HCT116 (cell line): Measurements from ENCODE around the gene GRID2. TPM values are rescaled to one million over a fixed set of nuclear protein-coding genes. Genes with fewer than 3 reads are reported as not detected.

Experiments
- ATAC-seq: fragments of 200-7000 bp; cut with Tn5 transposase; 2 replicates; pipeline ENCODE4 v1.9.1; 2020; ENCODE audit warnings: mild to moderate bottlenecking, moderate library complexity
- BruUV-seq: library from RNA; stranded (reverse); fragments of 400-500 nt; replicated peaks from 2 replicates; lab custom pipeline; 2021; lab: Mats Ljungman, UMichigan
- CTCF ChIA-PET: fragments of 300-600 bp; sonication (Branson Sonifier 250); formaldehyde crosslinking; loops from one replicate; lab custom pipeline; 2021; ENCODE audit warnings: antibody characterized with exemption; lab: Charles Lee
- POLR2A ChIA-PET: fragments of 300-600, 350-600 bp; sonication (Branson Sonifier 250); formaldehyde crosslinking; loops from one replicate; lab custom pipeline; 2021; ENCODE audit warnings: antibody characterized with exemption; lab: Charles Lee
- RAD21 ChIA-PET, 2 experiments: fragments of 300-600 bp; sonication (Branson Sonifier 250); formaldehyde crosslinking; loops; one replicate each; lab custom pipeline; 2023; ENCODE audit warnings: low total read pairs in 2 of 2; ENCODE audit not compliant: uncharacterized antibody in 2 of 2, unreplicated experiment in 2 of 2, low non-redundant PET in 1 of 2; lab: Charles Lee
- DNase-seq: peaks from one replicate; pipeline ENCODE4 v3.0.0-alpha.2; 2010; ENCODE audit warnings: low read depth, low spot score
- H2AFZ ChIP-seq: fragments of 200-600 bp; shearing (Covaris generic), sonication (generic); 2 replicates; pipeline ENCODE4 v1.6.1; 2017; ENCODE audit warnings: low read depth, mixed run types, mixed read lengths, antibody characterized with exemption, low read length; ENCODE audit not compliant: poor library complexity, severe bottlenecking
- H3K27ac ChIP-seq: 2 replicates; pipeline ENCODE4 v1.5.1; 2012; ENCODE audit warnings: low read depth, low read length
- H3K27me3 ChIP-seq: fragments of 200-600 bp; sonication (generic); 2 replicates; pipeline ENCODE4 v1.6.1; 2016; ENCODE audit warnings: mixed run types, low read length, mixed read lengths; ENCODE audit not compliant: insufficient read depth
- H3K36me3 ChIP-seq, 2 experiments: fragments of 200-500 bp in 1 of 2; fragments of 200-600 bp in 1 of 2; sonication (Bioruptor generic) in 1 of 2; sonication (generic) in 1 of 2; 2 replicates each; pipeline versions ENCODE4 v1.5.1 to v1.6.1; 2014 to 2016; ENCODE audit warnings: low read length in 2 of 2, inconsistent platforms in 1 of 2, mixed read lengths in 1 of 2, mixed run types in 1 of 2; ENCODE audit not compliant: insufficient read depth in 2 of 2, control insufficient read depth in 1 of 2
- H3K4me1 ChIP-seq, 2 experiments: fragments of 200-600 bp in 1 of 2; sonication (generic) in 1 of 2; 2 replicates each; pipeline versions ENCODE4 v1.5.1 to v1.6.1; 2012 to 2017; ENCODE audit warnings: low read length in 2 of 2, inconsistent platforms in 1 of 2, mild to moderate bottlenecking in 1 of 2, mixed read lengths in 1 of 2, mixed run types in 1 of 2, moderate library complexity in 1 of 2; ENCODE audit not compliant: insufficient read depth in 2 of 2, control insufficient read depth in 1 of 2
- H3K4me2 ChIP-seq: fragments of 200-600 bp; sonication (generic); 2 replicates; pipeline ENCODE4 v1.6.1; 2017; ENCODE audit warnings: mixed run types, low read length, mixed read lengths
- H3K4me3 ChIP-seq, 2 experiments: fragments of 200-600 bp in 1 of 2; sonication (generic) in 1 of 2; replicated peaks in 1 of 2; 2 replicates each; pipeline ENCODE4 v1.5.1; 2011 to 2016; ENCODE audit warnings: low read length in 2 of 2, control low read depth in 1 of 2, low read depth in 1 of 2, mild to moderate bottlenecking in 1 of 2, mixed read lengths in 1 of 2, mixed run types in 1 of 2
- H3K79me2 ChIP-seq: fragments of 200-600 bp; sonication (generic); 2 replicates; pipeline ENCODE4 v1.6.1; 2017; ENCODE audit warnings: mild to moderate bottlenecking, mixed run types, low read length, moderate library complexity, mixed read lengths; ENCODE audit not compliant: insufficient read depth
- H3K9ac ChIP-seq: fragments of 200-600 bp; sonication (generic); 2 replicates; pipeline ENCODE4 v1.6.1; 2016; ENCODE audit warnings: low read length, mixed read lengths
- H3K9me2 ChIP-seq: fragments of 200-600 bp; sonication (generic), shearing (Covaris generic); 2 replicates; pipeline ENCODE4 v1.6.1; 2017; ENCODE audit warnings: mixed run types, mild to moderate bottlenecking, moderate library complexity; ENCODE audit not compliant: insufficient read depth
- H3K9me3 ChIP-seq, 2 experiments: fragments of 200-500 bp in 1 of 2; fragments of 200-600 bp in 1 of 2; sonication (Bioruptor generic) in 1 of 2; sonication (generic) in 1 of 2; 2 replicates each; pipeline ENCODE4 v1.6.1; 2014 to 2017; ENCODE audit warnings: low read length in 2 of 2, mixed read lengths in 2 of 2, inconsistent platforms in 1 of 2, low read depth in 1 of 2, mild to moderate bottlenecking in 1 of 2, mixed run types in 1 of 2, moderate library complexity in 1 of 2; ENCODE audit not compliant: control insufficient read depth in 1 of 2, insufficient read depth in 1 of 2
- H4K20me1 ChIP-seq: fragments of 200-600 bp; sonication (generic), shearing (Covaris generic); 2 replicates; pipeline ENCODE4 v1.6.1; 2017; ENCODE audit warnings: mixed run types, mild to moderate bottlenecking, moderate library complexity; ENCODE audit not compliant: insufficient read depth
- CBX3 ChIP-seq: IDR thresholded peaks from 2 replicates; pipeline ENCODE4 v1.6.1; 2012; ENCODE audit warnings: low read depth
- CEBPB ChIP-seq: IDR thresholded peaks from 2 replicates; pipeline ENCODE4 v1.6.1; 2012; ENCODE audit warnings: low read depth
- EGR1 ChIP-seq: IDR thresholded peaks from 2 replicates; pipeline ENCODE4 v1.6.1; 2012; ENCODE audit warnings: low read depth
- ELF1 ChIP-seq: IDR thresholded peaks from 2 replicates; pipeline ENCODE4 v1.6.1; 2012; ENCODE audit warnings: low read depth, borderline replicate concordance
- EZH2 ChIP-seq: fragments of 200-600 bp; sonication (generic); IDR thresholded peaks from 2 replicates; pipeline ENCODE4 v1.6.1; 2017; ENCODE audit warnings: antibody characterized with exemption, mixed run types
- EZH2phosphoT487 ChIP-seq: fragments of 200-600 bp; IDR thresholded peaks from 2 replicates; pipeline ENCODE4 v1.6.1; 2018; ENCODE audit warnings: antibody characterized with exemption, borderline replicate concordance
- FOSL1 ChIP-seq: IDR thresholded peaks from 2 replicates; pipeline ENCODE4 v1.6.1; 2012; ENCODE audit warnings: low read depth
- JUND ChIP-seq: IDR thresholded peaks from 2 replicates; pipeline ENCODE4 v1.6.1; 2012
- POLR2AphosphoS5 ChIP-seq: IDR thresholded peaks from 2 replicates; pipeline ENCODE4 v1.6.1; 2011; ENCODE audit warnings: mild to moderate bottlenecking, low read depth, low read length, moderate library complexity
- RAD21 ChIP-seq: IDR thresholded peaks from 2 replicates; pipeline ENCODE4 v1.6.1; 2012; ENCODE audit warnings: low read depth, mild to moderate bottlenecking
- SIN3A ChIP-seq: IDR thresholded peaks from 2 replicates; pipeline ENCODE4 v1.6.1; 2012; ENCODE audit warnings: low read depth
- SP1 ChIP-seq: IDR thresholded peaks from 2 replicates; pipeline ENCODE4 v1.6.1; 2012; ENCODE audit warnings: low read depth
- SRF ChIP-seq: IDR thresholded peaks from 2 replicates; pipeline ENCODE4 v1.6.1; 2012; ENCODE audit warnings: low read depth
- TCF7L2 ChIP-seq: IDR thresholded peaks from 2 replicates; pipeline ENCODE4 v1.7.0; 2011; ENCODE audit warnings: borderline replicate concordance, inconsistent platforms; ENCODE audit not compliant: insufficient read depth, insufficient read length; ENCODE audit errors: extremely low read depth
- YY1 ChIP-seq: IDR thresholded peaks from 2 replicates; pipeline ENCODE4 v1.6.1; 2011; ENCODE audit warnings: low read length, low read depth, moderate library complexity, mild to moderate bottlenecking; ENCODE audit not compliant: insufficient replicate concordance; ENCODE audit errors: extremely low read depth
- ZFX ChIP-seq: fragments of 450-650 bp; IDR thresholded peaks from 2 replicates; pipeline ENCODE4 v1.6.1; 2017
- ZNF274 ChIP-seq: fragments of 200-500 bp; sonication (Bioruptor generic); IDR thresholded peaks from 2 replicates; pipeline ENCODE4 v1.6.1; 2014; ENCODE audit warnings: mild to moderate bottlenecking, low read depth, low read length, inconsistent platforms
- intact Hi-C: fragments of 100-400 bp; cut with micrococcal nuclease; formaldehyde crosslinking; loops from 2 replicates; pipeline ENCODE4 v1.10.0; 2022
- total RNA-seq: library from RNA; stranded (reverse); gene quantifications from one replicate; pipeline ENCODE4 v1.2.1, GENCODE V29; 2021; ENCODE audit not compliant: unreplicated experiment
- TF ChIP-seq, protein P1 (sequence below), 3 experiments: fragments of 200-600 bp in 1 of 3; sonication (generic) in 1 of 3; IDR thresholded peaks in 2 of 3; conservative IDR thresholded peaks in 1 of 3; 2 replicates each; pipeline ENCODE4 v1.5.1; 2012 to 2017; ENCODE audit warnings: low read depth in 2 of 3, low read length in 2 of 3, antibody characterized with exemption in 1 of 3, borderline replicate concordance in 1 of 3, control low read depth in 1 of 3, mild to moderate bottlenecking in 1 of 3, mixed read lengths in 1 of 3, mixed run types in 1 of 3, moderate library complexity in 1 of 3; ENCODE audit not compliant: insufficient read depth in 1 of 3
- TF ChIP-seq, protein P2 (sequence below): IDR thresholded peaks from 2 replicates; pipeline ENCODE4 v1.6.1; 2012
- TF ChIP-seq, protein P3 (sequence below): IDR thresholded peaks from 2 replicates; pipeline ENCODE4 v1.6.1; 2012

GRID2 gene
- total RNA-seq, 1 experiment from 2014 or later: not detected

DNA sequence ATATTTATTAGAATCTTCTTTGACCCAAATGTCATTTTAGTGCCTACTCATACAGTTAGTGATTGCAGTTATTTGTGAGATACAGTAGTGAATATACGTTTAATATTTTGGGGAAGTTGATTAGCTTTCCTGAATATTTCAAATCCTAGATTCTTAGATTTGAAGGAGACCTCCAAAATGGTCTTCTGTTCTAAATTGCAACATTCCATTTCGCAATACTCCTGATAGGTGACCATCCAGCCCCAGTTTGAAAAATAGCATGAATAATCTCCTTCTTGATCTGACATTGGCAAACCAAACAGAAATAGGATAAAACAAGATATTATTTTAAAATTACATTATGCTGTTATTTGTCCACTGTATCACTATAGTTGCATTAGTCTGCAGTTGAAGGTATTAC lies 505.6 kb downstream of the GRID2 start:
- DNase-seq (no peak), ATAC-seq (no peak)
- no peak overlapping the region for H3K9ac ChIP-seq
- no peaks in the 10 kb centered on the region for H3K27me3 ChIP-seq
- no peaks in the 10 kb centered on the region for H4K20me1 ChIP-seq
- H3K79me2 ChIP-seq: no peaks in the 10 kb centered on the region
- no peak for TF ChIP-seq EZH2
- TF ChIP-seq CEBPB: no peak
- TF ChIP-seq ZFX: no peak
- TF ChIP-seq SIN3A: no peak
- TF ChIP-seq YY1: no peak
- TF ChIP-seq, protein P1, sequence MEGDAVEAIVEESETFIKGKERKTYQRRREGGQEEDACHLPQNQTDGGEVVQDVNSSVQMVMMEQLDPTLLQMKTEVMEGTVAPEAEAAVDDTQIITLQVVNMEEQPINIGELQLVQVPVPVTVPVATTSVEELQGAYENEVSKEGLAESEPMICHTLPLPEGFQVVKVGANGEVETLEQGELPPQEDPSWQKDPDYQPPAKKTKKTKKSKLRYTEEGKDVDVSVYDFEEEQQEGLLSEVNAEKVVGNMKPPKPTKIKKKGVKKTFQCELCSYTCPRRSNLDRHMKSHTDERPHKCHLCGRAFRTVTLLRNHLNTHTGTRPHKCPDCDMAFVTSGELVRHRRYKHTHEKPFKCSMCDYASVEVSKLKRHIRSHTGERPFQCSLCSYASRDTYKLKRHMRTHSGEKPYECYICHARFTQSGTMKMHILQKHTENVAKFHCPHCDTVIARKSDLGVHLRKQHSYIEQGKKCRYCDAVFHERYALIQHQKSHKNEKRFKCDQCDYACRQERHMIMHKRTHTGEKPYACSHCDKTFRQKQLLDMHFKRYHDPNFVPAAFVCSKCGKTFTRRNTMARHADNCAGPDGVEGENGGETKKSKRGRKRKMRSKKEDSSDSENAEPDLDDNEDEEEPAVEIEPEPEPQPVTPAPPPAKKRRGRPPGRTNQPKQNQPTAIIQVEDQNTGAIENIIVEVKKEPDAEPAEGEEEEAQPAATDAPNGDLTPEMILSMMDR (IDR thresholded peaks at IDR 0.05 in 2 of 3, conservative IDR thresholded peaks at IDR 0.05 in 1 of 3; ENCODE audit: borderline replicate concordance in 1 of 3, insufficient read depth in 1 of 3, low read depth in 2 of 3, low read length in 2 of 3): no peak
- TF ChIP-seq, protein P2, sequence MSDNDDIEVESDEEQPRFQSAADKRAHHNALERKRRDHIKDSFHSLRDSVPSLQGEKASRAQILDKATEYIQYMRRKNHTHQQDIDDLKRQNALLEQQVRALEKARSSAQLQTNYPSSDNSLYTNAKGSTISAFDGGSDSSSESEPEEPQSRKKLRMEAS: no peak
- TF ChIP-seq ELF1: no peak
- TF ChIP-seq CBX3: no peak
- TF ChIP-seq SP1: no peak
- no peak for TF ChIP-seq TCF7L2
- no peak for TF ChIP-seq EZH2phosphoT487
- no peak for TF ChIP-seq JUND
- no peak for TF ChIP-seq EGR1
- no peak for TF ChIP-seq POLR2AphosphoS5
- TF ChIP-seq SRF: no peak
- TF ChIP-seq, protein P3, sequence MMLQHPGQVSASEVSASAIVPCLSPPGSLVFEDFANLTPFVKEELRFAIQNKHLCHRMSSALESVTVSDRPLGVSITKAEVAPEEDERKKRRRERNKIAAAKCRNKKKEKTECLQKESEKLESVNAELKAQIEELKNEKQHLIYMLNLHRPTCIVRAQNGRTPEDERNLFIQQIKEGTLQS: no peak
- no peak for TF ChIP-seq ZNF274
- TF ChIP-seq FOSL1: no peak
- TF ChIP-seq RAD21: no peak
- H3K9me2 ChIP-seq: no peaks in the 10 kb centered on the region
- no peaks in the 10 kb centered on the region for H3K36me3 ChIP-seq
- no peak overlapping the region for H2AFZ ChIP-seq
- CTCF ChIA-PET: no interaction called here
- no peak overlapping the region for H3K4me3 ChIP-seq
- no peak overlapping the region for H3K4me2 ChIP-seq
- RAD21 ChIA-PET: no interaction called here
- BruUV-seq: no TSS peak
- H3K4me1 ChIP-seq: no peaks in the 10 kb centered on the region
- intact Hi-C loops: no loop called here
- no peaks in the 10 kb centered on the region for H3K9me3 ChIP-seq
- H3K27ac ChIP-seq: no peak overlapping the region
- POLR2A ChIA-PET: no interaction called here
